MM.1S (cell line): Measurements from ENCODE around the gene EFEMP2.

Source experiments
- DNase-seq: peaks from one replicate; pipeline ENCODE4 v3.0.0-alpha.2; 2015
- H2AFZ ChIP-seq: fragments of 300-600 bp; sonication (generic); 2 replicates; pipeline ENCODE4 v1.6.0; 2016; ENCODE audit warnings: antibody characterized with exemption, low read length
- H3F3A ChIP-seq: fragments of 300-600 bp; sonication (generic); 2 replicates; pipeline ENCODE4 v1.6.1; 2016; ENCODE audit warnings: mild to moderate bottlenecking, antibody characterized with exemption, low read length, moderate library complexity, mixed read lengths; ENCODE audit not compliant: insufficient read depth
- H3K27ac ChIP-seq: fragments of 300-600 bp; sonication (generic); 2 replicates; pipeline ENCODE4 v1.5.1; 2016; ENCODE audit warnings: mild to moderate bottlenecking, low read length
- H3K27me3 ChIP-seq: fragments of 300-600 bp; sonication (generic); replicated peaks from 2 replicates; pipeline ENCODE4 v1.6.0; 2016; ENCODE audit warnings: low read length; ENCODE audit not compliant: insufficient read depth
- H3K36me3 ChIP-seq: fragments of 300-600 bp; sonication (generic); replicated peaks from 2 replicates; pipeline ENCODE4 v1.6.1; 2016; ENCODE audit warnings: mild to moderate bottlenecking, low read length, mixed read lengths; ENCODE audit not compliant: insufficient read depth
- H3K4me1 ChIP-seq: fragments of 300-600 bp; sonication (generic); 2 replicates; pipeline ENCODE4 v1.6.1; 2016; ENCODE audit warnings: low read length, mixed read lengths
- H3K4me2 ChIP-seq: fragments of 300-600 bp; sonication (generic); 2 replicates; pipeline ENCODE4 v1.6.0; 2016; ENCODE audit warnings: low read depth, low read length
- H3K4me3 ChIP-seq: fragments of 300-600 bp; sonication (generic); 2 replicates; pipeline ENCODE4 v1.5.1; 2016; ENCODE audit warnings: low read length, mixed read lengths
- H3K79me2 ChIP-seq: fragments of 300-600 bp; sonication (generic); 2 replicates; pipeline ENCODE4 v1.6.1; 2016; ENCODE audit warnings: mixed run types, low read length, mixed read lengths
- H3K9ac ChIP-seq: fragments of 300-600 bp; sonication (generic); 2 replicates; pipeline ENCODE4 v1.6.1; 2016; ENCODE audit warnings: low read length, mixed read lengths
- H3K9me2 ChIP-seq: fragments of 300-600 bp; sonication (generic); replicated peaks from 2 replicates; pipeline ENCODE4 v1.6.1; 2016; ENCODE audit warnings: mild to moderate bottlenecking, low read length, mixed read lengths; ENCODE audit not compliant: insufficient read depth
- H3K9me3 ChIP-seq: fragments of 300-600 bp; sonication (generic); replicated peaks from 2 replicates; pipeline ENCODE4 v1.6.1; 2016; ENCODE audit warnings: mild to moderate bottlenecking, low read length, mixed read lengths; ENCODE audit not compliant: insufficient read depth
- H4K20me1 ChIP-seq: fragments of 300-600 bp; sonication (generic); 2 replicates; pipeline ENCODE4 v1.6.1; 2016; ENCODE audit warnings: mild to moderate bottlenecking, low read length, moderate library complexity, mixed read lengths; ENCODE audit not compliant: insufficient read depth
- EZH2 ChIP-seq: fragments of 300-600 bp; sonication (generic); optimal IDR thresholded peaks from 2 replicates; pipeline ENCODE3; 2017; ENCODE audit warnings: low read depth, mild to moderate bottlenecking, antibody characterized with exemption, low read length, mixed read lengths
- EZH2phosphoT487 ChIP-seq: fragments of 300-600 bp; sonication (generic); IDR thresholded peaks from 2 replicates; pipeline ENCODE4 v1.6.1; 2018; ENCODE audit warnings: antibody characterized with exemption, low read length
- TF ChIP-seq, protein P1 (sequence below): fragments of 300-600 bp; sonication (generic); IDR thresholded peaks from 2 replicates; pipeline ENCODE4 v1.5.1; 2016; ENCODE audit warnings: antibody characterized with exemption, low read length, mixed read lengths

The EFEMP2 gene

DNA sequence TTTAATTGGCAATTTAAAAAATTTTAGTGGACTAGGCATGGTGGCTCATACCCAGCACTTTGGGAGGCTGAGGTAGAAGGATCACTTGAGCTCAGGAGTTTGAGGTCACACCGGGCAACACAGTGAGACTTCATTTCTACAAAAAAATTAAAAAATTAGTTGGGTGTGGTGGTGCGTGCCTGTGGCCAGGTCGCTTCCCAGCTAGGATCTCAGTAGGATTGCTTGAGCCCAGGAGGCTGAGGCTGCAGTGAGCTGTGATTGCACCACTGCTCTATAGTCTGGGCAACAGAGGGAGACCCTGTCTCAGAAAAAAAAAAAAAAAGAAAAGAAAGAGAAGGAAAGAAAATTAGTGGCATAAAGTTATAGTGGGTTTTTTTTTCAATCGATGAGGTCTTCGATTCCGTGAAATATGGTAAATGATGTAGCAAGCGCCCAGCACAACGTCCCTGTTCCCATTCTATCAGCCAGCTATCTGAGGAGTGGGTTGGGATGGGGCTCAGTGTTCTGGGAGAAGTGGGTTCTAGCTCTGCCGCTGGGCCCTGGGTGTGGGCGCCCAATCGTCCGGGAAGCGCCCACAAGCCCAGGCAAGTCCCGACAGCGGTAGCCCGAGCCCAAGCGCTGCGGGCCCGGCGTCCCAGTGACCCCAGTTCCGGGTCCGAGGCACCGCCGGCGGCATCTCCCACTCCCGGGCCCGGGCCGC is 26.2 kb upstream of the EFEMP2 start:
- Histone ChIP-seq H3F3A (peaks cover 19% of the 10 kb centered on the region; the same call in 1 of the 2 replicates), H4K20me1 (no peaks in the 10 kb centered on the region), H3K9me2 (no peaks in the 10 kb centered on the region), H2AFZ (no peak overlapping the region), H3K36me3 (no peaks in the 10 kb centered on the region), H3K27me3 (peaks cover 11% of the 10 kb centered on the region), H3K79me2 (no peaks in the 10 kb centered on the region), H3K4me3 (no peak overlapping the region), H3K4me2 (no peak overlapping the region), H3K9me3 (no peaks in the 10 kb centered on the region), H3K9ac (no peak overlapping the region), H3K4me1 (peaks cover 27% of the 10 kb centered on the region), H3K27ac (no peak overlapping the region)
- TF ChIP-seq, protein P1, sequence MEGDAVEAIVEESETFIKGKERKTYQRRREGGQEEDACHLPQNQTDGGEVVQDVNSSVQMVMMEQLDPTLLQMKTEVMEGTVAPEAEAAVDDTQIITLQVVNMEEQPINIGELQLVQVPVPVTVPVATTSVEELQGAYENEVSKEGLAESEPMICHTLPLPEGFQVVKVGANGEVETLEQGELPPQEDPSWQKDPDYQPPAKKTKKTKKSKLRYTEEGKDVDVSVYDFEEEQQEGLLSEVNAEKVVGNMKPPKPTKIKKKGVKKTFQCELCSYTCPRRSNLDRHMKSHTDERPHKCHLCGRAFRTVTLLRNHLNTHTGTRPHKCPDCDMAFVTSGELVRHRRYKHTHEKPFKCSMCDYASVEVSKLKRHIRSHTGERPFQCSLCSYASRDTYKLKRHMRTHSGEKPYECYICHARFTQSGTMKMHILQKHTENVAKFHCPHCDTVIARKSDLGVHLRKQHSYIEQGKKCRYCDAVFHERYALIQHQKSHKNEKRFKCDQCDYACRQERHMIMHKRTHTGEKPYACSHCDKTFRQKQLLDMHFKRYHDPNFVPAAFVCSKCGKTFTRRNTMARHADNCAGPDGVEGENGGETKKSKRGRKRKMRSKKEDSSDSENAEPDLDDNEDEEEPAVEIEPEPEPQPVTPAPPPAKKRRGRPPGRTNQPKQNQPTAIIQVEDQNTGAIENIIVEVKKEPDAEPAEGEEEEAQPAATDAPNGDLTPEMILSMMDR = no peak
- TF ChIP-seq EZH2 (no peak), EZH2phosphoT487 (no peak)
- DNase-seq = no peak

- H3K9ac ChIP-seq = no peak overlapping the region
- H3K4me1 ChIP-seq = peaks cover 27% of the 10 kb centered on the region
- H3K27me3 ChIP-seq = peaks cover 11% of the 10 kb centered on the region
- no peaks in the 10 kb centered on the region for H3K9me3 ChIP-seq
- no peak for TF ChIP-seq EZH2
- TF ChIP-seq EZH2phosphoT487 = no peak
- TF ChIP-seq, protein P1 = no peak
- H3K36me3 ChIP-seq = no peaks in the 10 kb centered on the region
- H4K20me1 ChIP-seq = no peaks in the 10 kb centered on the region
- peaks cover 19% of the 10 kb centered on the region; the same call in 1 of the 2 replicates for H3F3A ChIP-seq
- H2AFZ ChIP-seq = no peak overlapping the region
- no peak overlapping the region for H3K27ac ChIP-seq
- H3K4me3 ChIP-seq = no peak overlapping the region
- H3K4me2 ChIP-seq = no peak overlapping the region
- H3K9me2 ChIP-seq = no peaks in the 10 kb centered on the region
- DNase-seq = no peak
- peaks cover under 1% of the 10 kb centered on the region; the same call in 1 of the 2 replicates for H3K79me2 ChIP-seq
Observed at GRCh38 chr11:65897020-65897471, 24.4 kb upstream of the EFEMP2 start.

DNA sequence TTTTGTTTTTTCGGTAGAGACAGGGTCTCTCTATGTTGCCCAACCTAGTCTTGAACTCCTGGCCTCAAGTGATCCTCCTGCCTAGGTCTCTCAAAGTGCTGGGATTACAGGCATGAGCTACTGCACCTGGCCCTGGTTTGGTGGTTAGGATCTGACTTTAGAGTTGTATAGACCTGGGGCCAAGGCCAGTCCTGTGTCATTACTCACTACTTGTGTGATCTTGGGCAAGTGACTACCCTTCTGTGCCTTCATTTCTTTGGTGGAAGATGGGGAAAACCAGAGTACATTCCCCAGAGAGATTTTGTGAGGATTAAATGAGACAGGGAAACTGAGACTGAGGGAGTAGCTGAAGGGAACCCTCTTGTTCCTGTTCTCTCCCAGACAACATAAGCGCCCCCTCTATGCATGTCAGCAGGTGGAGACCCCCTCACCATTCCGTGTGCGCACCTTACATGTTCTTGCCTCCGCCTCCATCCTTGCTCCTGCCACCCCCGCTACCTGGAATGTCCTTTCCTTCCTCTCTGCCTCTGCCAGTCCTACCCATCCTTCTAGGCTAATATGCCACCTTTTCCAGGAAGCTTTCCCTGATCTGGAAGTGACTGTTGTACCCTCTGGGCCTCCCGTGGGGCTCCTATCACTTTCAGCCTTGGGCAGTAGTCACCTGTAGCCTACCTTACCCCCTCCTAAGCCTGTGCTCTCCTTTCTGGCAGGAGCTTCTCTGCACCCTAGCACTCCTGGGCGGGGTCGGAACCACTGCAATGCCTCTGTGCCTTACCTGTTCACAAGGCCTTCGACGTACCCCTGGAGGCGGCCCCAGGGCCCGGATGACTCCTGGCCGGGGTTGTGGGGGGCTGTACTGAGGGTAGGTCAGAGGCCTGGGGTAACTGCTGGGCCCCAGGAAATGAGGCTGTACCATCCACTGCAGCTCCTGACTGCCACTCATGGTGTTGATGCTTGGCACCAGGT is 23.7 kb upstream of the EFEMP2 start:
- Histone ChIP-seq H3K36me3 (no peaks in the 10 kb centered on the region), H3K4me2 (no peak overlapping the region), H3K9me3 (no peaks in the 10 kb centered on the region), H3K27ac (no peak overlapping the region), H3K9me2 (no peaks in the 10 kb centered on the region), H3K9ac (no peak overlapping the region), H4K20me1 (no peaks in the 10 kb centered on the region), H3K79me2 (peaks cover 7% of the 10 kb centered on the region), H2AFZ (no peak overlapping the region), H3K4me3 (no peak overlapping the region), H3K27me3 (peaks cover 11% of the 10 kb centered on the region), H3F3A (peaks cover 12% of the 10 kb centered on the region; the same call in 1 of the 2 replicates), H3K4me1 (peaks cover 23% of the 10 kb centered on the region)
- TF ChIP-seq EZH2phosphoT487 = no peak
- TF ChIP-seq, protein P1 = no peak
- no peak for DNase-seq
